Activated CD4-positive, alpha-beta T cell treated with anti-CD3 and anti-CD28 coated beads, Interleukin-2, amount 50 U/mL, for 16 hours (primary cell): Measurements from ENCODE around the gene MED27.

Experiments used
- DNase-seq: peaks from one replicate; pipeline ENCODE4 v3.0.0-alpha.2; 2020

Gene MED27

GRCh38 chr9:132079391-132080091 is at the start of gene MED27:
TSS of gene MED27 (minus strand) at chr9:132079867. CDS start at chr9:132079844, 23 bp downstream.
- peak; percentile 93 for DNase-seq

GRCh38 chr9:132127888-132128534 is 48.3 kb upstream of the MED27 start:
- DNase-seq: no peak

GRCh38 chr9:132126680-132127236 is 47.1 kb upstream of the MED27 start:
- DNase-seq: no peak

GRCh38 chr9:132125944-132126679 is 46.4 kb upstream of the MED27 start:
- DNase-seq: peak; percentile 41

GRCh38 chr9:132125361-132125760 is 45.7 kb upstream of the MED27 start:
- no peak for DNase-seq

- no peak for DNase-seq
These were observed 45.1 kb upstream of the MED27 start for GRCh38 chr9:132124800-132125199.

- no peak for DNase-seq
These were observed 41.4 kb upstream of the MED27 start for GRCh38 chr9:132121021-132121420.

GRCh38 chr9:132117694-132118093 is 38.0 kb upstream of the MED27 start:
- DNase-seq: no peak

GRCh38 chr9:132116583-132116982 is 36.9 kb upstream of the MED27 start:
- no peak for DNase-seq

GRCh38 chr9:132114102-132114707 is 34.5 kb upstream of the MED27 start:
- DNase-seq: no peak

- DNase-seq: no peak
These were observed 29.6 kb upstream of the MED27 start for GRCh38 chr9:132109291-132109690.

- no peak for DNase-seq
These were observed 29.1 kb upstream of the MED27 start for GRCh38 chr9:132108728-132109127.

GRCh38 chr9:132099741-132100407 is 20.2 kb upstream of the MED27 start:
- no peak for DNase-seq

- no peak for DNase-seq
These were observed 19.5 kb upstream of the MED27 start for GRCh38 chr9:132099167-132099566.

- no peak for DNase-seq
These were observed 14.7 kb upstream of the MED27 start for GRCh38 chr9:132094314-132094791.

GRCh38 chr9:132090771-132091170 is 11.1 kb upstream of the MED27 start:
- DNase-seq: no peak

GRCh38 chr9:132087438-132088030 is 7.9 kb upstream of the MED27 start:
- no peak for DNase-seq

GRCh38 chr9:132082188-132082587 is 2.5 kb upstream of the MED27 start:
- no peak for DNase-seq

GRCh38 chr9:132078699-132079356 is 839 bp downstream of the MED27 start:
- no peak for DNase-seq

GRCh38 chr9:132077881-132078698 is 1.6 kb downstream of the MED27 start:
- DNase-seq: peak; percentile 40

GRCh38 chr9:132075853-132076252 is 3.8 kb downstream of the MED27 start:
- DNase-seq: no peak
